Right atrium auricular region (tissue), 2 donors: ENCODE measurements around the gene BPIFB1. TPM values are rescaled to one million over a fixed set of nuclear protein-coding genes. Genes with fewer than 3 reads are reported as not detected.

Source experiments
- DNase-seq: peaks from one replicate; pipeline ENCODE4 v3.0.0-alpha.2; 2019; ENCODE audit warnings: low spot score
- H3K27ac ChIP-seq, 2 donors: fragments of 200-600 bp; sonication (generic); 1 replicate in 1 of 2; 2 replicates in 1 of 2; pipeline ENCODE4 v1.5.1; 2016 to 2019
- H3K27me3 ChIP-seq, 2 donors: fragments of 200-600 bp; sonication (generic); one replicate each; pipeline versions ENCODE4 v1.5.1 to v1.6.0; 2017 to 2019
- H3K36me3 ChIP-seq: fragments of 200-600 bp; sonication (generic); one replicate; pipeline ENCODE4 v1.5.1; 2016
- H3K4me1 ChIP-seq, 2 donors: fragments of 200-600 bp; sonication (generic); one replicate each; pipeline versions ENCODE4 v1.5.1 to v1.6.0; 2017 to 2019
- H3K4me3 ChIP-seq, 2 donors: fragments of 200-600 bp; sonication (generic); 1 replicate in 1 of 2; 2 replicates in 1 of 2; pipeline ENCODE4 v1.5.1; 2017 to 2019; ENCODE audit warnings: mild to moderate bottlenecking in 1 of 2, moderate library complexity in 1 of 2
- H3K9me3 ChIP-seq, 2 donors: fragments of 200-600 bp; sonication (generic); one replicate each; pipeline ENCODE4 v1.5.1; 2019
- CTCF ChIP-seq, 2 donors: fragments of 200-600 bp; sonication (generic); IDR thresholded peaks; one replicate each; pipeline ENCODE4 v1.5.1; 2019; ENCODE audit warnings: antibody characterized with exemption in 2 of 2
- total RNA-seq, 2 donors: library from RNA; depleted of rRNA; stranded (reverse); fragments of >200 nt; gene quantifications; one replicate each; pipeline ENCODE4 v1.1.0, GENCODE V29; 2016

The BPIFB1 gene
- total RNA-seq, 2 donors from 2014 or later, result not detected

GRCh38 chr20:33333616-33334015 lies 50.6 kb downstream of the BPIFB1 start:
- H3K27ac ChIP-seq, result no peak overlapping the region
- no peaks in the 10 kb centered on the region for H3K36me3 ChIP-seq
- H3K4me1 ChIP-seq, result no peaks in the 10 kb centered on the region
- no peak overlapping the region for H3K4me3 ChIP-seq
- H3K9me3 ChIP-seq, result no peaks in the 10 kb centered on the region
- TF ChIP-seq CTCF (IDR thresholded peaks at IDR 0.05), result no peak
- no peak for DNase-seq
- H3K27me3 ChIP-seq, result no peaks in the 10 kb centered on the region

GRCh38 chr20:33334111-33334510 lies 51.1 kb downstream of the BPIFB1 start:
- Histone ChIP-seq H3K4me3 (no peak overlapping the region), H3K27ac (no peak overlapping the region), H3K4me1 (no peaks in the 10 kb centered on the region), H3K36me3 (no peaks in the 10 kb centered on the region), H3K27me3 (no peaks in the 10 kb centered on the region), H3K9me3 (no peaks in the 10 kb centered on the region)
- no peak for DNase-seq
- TF ChIP-seq CTCF (IDR thresholded peaks at IDR 0.05), result no peak

- no peaks in the 10 kb centered on the region for H3K27me3 ChIP-seq
- H3K4me3 ChIP-seq, result no peak overlapping the region
- H3K27ac ChIP-seq, result no peak overlapping the region
- H3K36me3 ChIP-seq, result no peaks in the 10 kb centered on the region
- no peaks in the 10 kb centered on the region for H3K4me1 ChIP-seq
- H3K9me3 ChIP-seq, result no peaks in the 10 kb centered on the region
- TF ChIP-seq CTCF (IDR thresholded peaks at IDR 0.05), result no peak
- no peak for DNase-seq
These were observed 53.4 kb downstream of the BPIFB1 start for GRCh38 chr20:33336375-33336774.

- no peak overlapping the region for H3K27ac ChIP-seq
- no peak for TF ChIP-seq CTCF (IDR thresholded peaks at IDR 0.05)
- H3K9me3 ChIP-seq, result no peaks in the 10 kb centered on the region
- no peak overlapping the region for H3K4me3 ChIP-seq
- H3K27me3 ChIP-seq, result no peaks in the 10 kb centered on the region
- no peak for DNase-seq
- H3K4me1 ChIP-seq, result no peaks in the 10 kb centered on the region
- no peaks in the 10 kb centered on the region for H3K36me3 ChIP-seq
These were observed 54.1 kb downstream of the BPIFB1 start for GRCh38 chr20:33337119-33337518.

- no peak overlapping the region for H3K4me3 ChIP-seq
- H3K4me1 ChIP-seq, result no peaks in the 10 kb centered on the region
- no peak for TF ChIP-seq CTCF (IDR thresholded peaks at IDR 0.05)
- H3K36me3 ChIP-seq, result no peaks in the 10 kb centered on the region
- DNase-seq, result no peak
- H3K27ac ChIP-seq, result no peak overlapping the region
- no peaks in the 10 kb centered on the region for H3K9me3 ChIP-seq
- H3K27me3 ChIP-seq, result no peaks in the 10 kb centered on the region
These were observed 54.6 kb downstream of the BPIFB1 start for GRCh38 chr20:33337531-33338165.
